ENCODE measurements around the gene BICD1. TPM values are rescaled to one million over a fixed set of nuclear protein-coding genes. Genes with fewer than 3 reads are reported as not detected.

BICD1 gene
- total RNA-seq, 2 experiments from 2014 or later = 17.8 to 18.7 TPM

- POLR2A ChIA-PET = no interaction called here
- Mint-ChIP-seq H3K27me3 (no peaks in the 10 kb centered on the region), H3K27ac (no peak overlapping the region), H3K4me3 (no peak overlapping the region), H3K36me3 (peaks cover 2% of the 10 kb centered on the region), H3K4me1 (peaks cover 23% of the 10 kb centered on the region), H3K9me3 (no peaks in the 10 kb centered on the region)
- ATAC-seq (ENCODE audit: low read depth) (no peak), DNase-seq (no peak)
These were observed 29.3 kb downstream of the BICD1 start for GRCh38 chr12:32135967-32136366.

GRCh38 chr12:32136404-32136803 lies 29.8 kb downstream of the BICD1 start:
- no peak overlapping the region for H3K27ac Mint-ChIP-seq
- no peak for ATAC-seq (ENCODE audit: low read depth)
- no peak for DNase-seq
- no peak overlapping the region for H3K4me3 Mint-ChIP-seq
- H3K36me3 Mint-ChIP-seq = peaks cover 2% of the 10 kb centered on the region
- POLR2A ChIA-PET = no interaction called here
- no peaks in the 10 kb centered on the region for H3K9me3 Mint-ChIP-seq
- H3K27me3 Mint-ChIP-seq = no peaks in the 10 kb centered on the region
- peaks cover 23% of the 10 kb centered on the region for H3K4me1 Mint-ChIP-seq

- POLR2A ChIA-PET = interaction anchor here (0.9 to 1.0 kb wide), 2 partner anchors 32 to 485 kb away, joined by 3 read pairs; no protein-coding TSS in a partner anchor
These were observed 32.4 kb downstream of the BICD1 start for GRCh38 chr12:32139064-32139421.

GRCh38 chr12:32140877-32141276 lies 34.2 kb downstream of the BICD1 start:
- peaks cover 14% of the 10 kb centered on the region for H3K4me1 Mint-ChIP-seq
- no peaks in the 10 kb centered on the region for H3K27me3 Mint-ChIP-seq
- POLR2A ChIA-PET = interaction anchor here (0.6 kb wide), 1 partner anchor 68 kb away, joined by 4 read pairs; no protein-coding TSS in a partner anchor
- H3K9me3 Mint-ChIP-seq = no peaks in the 10 kb centered on the region
- ATAC-seq (ENCODE audit: low read depth) = no peak
- peaks cover 1% of the 10 kb centered on the region for H3K36me3 Mint-ChIP-seq
- DNase-seq = no peak
- H3K4me3 Mint-ChIP-seq = no peak overlapping the region
- H3K27ac Mint-ChIP-seq = no peak overlapping the region

More at GRCh38 chr12:32139064-32139421, 32.4 kb downstream of the BICD1 start:
- Mint-ChIP-seq H3K27ac (peak overlapping the region; percentile 78), H3K27me3 (no peaks in the 10 kb centered on the region), H3K4me1 (peaks cover 25% of the 10 kb centered on the region), H3K36me3 (peaks cover 1% of the 10 kb centered on the region), H3K9me3 (no peaks in the 10 kb centered on the region), H3K4me3 (peak overlapping the region; percentile 78)
- DNase-seq (no peak), ATAC-seq (ENCODE audit: low read depth) (peak; percentile 76)

GRCh38 chr12:32145096-32145495 lies 38.4 kb downstream of the BICD1 start:
- H3K27me3 Mint-ChIP-seq = no peaks in the 10 kb centered on the region
- peaks cover 4% of the 10 kb centered on the region for H3K4me1 Mint-ChIP-seq
- peaks cover 7% of the 10 kb centered on the region for H3K36me3 Mint-ChIP-seq
- POLR2A ChIA-PET = no interaction called here
- no peaks in the 10 kb centered on the region for H3K9me3 Mint-ChIP-seq
- ATAC-seq (ENCODE audit: low read depth) (no peak), DNase-seq (no peak)
- H3K4me3 Mint-ChIP-seq = no peak overlapping the region
- H3K27ac Mint-ChIP-seq = no peak overlapping the region

GRCh38 chr12:32146074-32146873 lies 39.6 kb downstream of the BICD1 start:
- POLR2A ChIA-PET = no interaction called here
- Mint-ChIP-seq H3K4me3 (no peak overlapping the region), H3K27me3 (no peaks in the 10 kb centered on the region)

GRCh38 chr12:32148372-32148771 lies 41.7 kb downstream of the BICD1 start:
- no peaks in the 10 kb centered on the region for H3K27me3 Mint-ChIP-seq
- no peak overlapping the region for H3K27ac Mint-ChIP-seq
- ATAC-seq (ENCODE audit: low read depth) = no peak
- no peak for DNase-seq
- POLR2A ChIA-PET = no interaction called here
- H3K9me3 Mint-ChIP-seq = no peaks in the 10 kb centered on the region
- H3K36me3 Mint-ChIP-seq = peaks cover 9% of the 10 kb centered on the region
- no peak overlapping the region for H3K4me3 Mint-ChIP-seq
- H3K4me1 Mint-ChIP-seq = no peaks in the 10 kb centered on the region

More at GRCh38 chr12:32146074-32146873, 39.6 kb downstream of the BICD1 start:
- Mint-ChIP-seq H3K4me1 (peaks cover 3% of the 10 kb centered on the region), H3K36me3 (peaks cover 11% of the 10 kb centered on the region), H3K27ac (no peak overlapping the region), H3K9me3 (no peaks in the 10 kb centered on the region)
- DNase-seq (no peak), ATAC-seq (ENCODE audit: low read depth) (no peak)

- H3K36me3 Mint-ChIP-seq = peaks cover 9% of the 10 kb centered on the region
- POLR2A ChIA-PET = no interaction called here
- ATAC-seq (ENCODE audit: low read depth) (no peak), DNase-seq (no peak)
- no peak overlapping the region for H3K27ac Mint-ChIP-seq
- no peaks in the 10 kb centered on the region for H3K27me3 Mint-ChIP-seq
- H3K4me3 Mint-ChIP-seq = no peak overlapping the region
- H3K9me3 Mint-ChIP-seq = no peaks in the 10 kb centered on the region
- no peaks in the 10 kb centered on the region for H3K4me1 Mint-ChIP-seq
These were observed 42.8 kb downstream of the BICD1 start for GRCh38 chr12:32149489-32149888.

GRCh38 chr12:32151086-32151485 lies 44.4 kb downstream of the BICD1 start:
- POLR2A ChIA-PET = no interaction called here
- ATAC-seq (ENCODE audit: low read depth) (no peak), DNase-seq (no peak)
- no peak overlapping the region for H3K27ac Mint-ChIP-seq
- no peaks in the 10 kb centered on the region for H3K4me1 Mint-ChIP-seq
- H3K4me3 Mint-ChIP-seq = no peak overlapping the region
- H3K9me3 Mint-ChIP-seq = no peaks in the 10 kb centered on the region
- H3K36me3 Mint-ChIP-seq = peaks cover 9% of the 10 kb centered on the region
- H3K27me3 Mint-ChIP-seq = no peaks in the 10 kb centered on the region

GRCh38 chr12:32151552-32151951 lies 44.9 kb downstream of the BICD1 start:
- no peaks in the 10 kb centered on the region for H3K4me1 Mint-ChIP-seq
- H3K36me3 Mint-ChIP-seq = peaks cover 9% of the 10 kb centered on the region
- POLR2A ChIA-PET = no interaction called here
- H3K27ac Mint-ChIP-seq = no peak overlapping the region
- H3K27me3 Mint-ChIP-seq = no peaks in the 10 kb centered on the region
- H3K4me3 Mint-ChIP-seq = no peak overlapping the region
- no peaks in the 10 kb centered on the region for H3K9me3 Mint-ChIP-seq
- DNase-seq = no peak
- ATAC-seq (ENCODE audit: low read depth) = no peak

- POLR2A ChIA-PET = interaction anchor here (0.6 kb wide), 1 partner anchor 456 kb away, joined by 6 read pairs; no protein-coding TSS in a partner anchor
- H3K36me3 Mint-ChIP-seq = peaks cover 4% of the 10 kb centered on the region
- ATAC-seq (ENCODE audit: low read depth) = no peak
These were observed 48.4 kb downstream of the BICD1 start for GRCh38 chr12:32155041-32155440.

GRCh38 chr12:32155961-32156529 lies 49.4 kb downstream of the BICD1 start:
- POLR2A ChIA-PET = interaction anchor here (0.6 kb wide), 1 partner anchor 178 kb away, joined by 3 read pairs; no protein-coding TSS in a partner anchor
- Mint-ChIP-seq H3K27me3 (no peaks in the 10 kb centered on the region), H3K4me3 (no peak overlapping the region), H3K36me3 (no peaks in the 10 kb centered on the region), H3K27ac (no peak overlapping the region), H3K9me3 (no peaks in the 10 kb centered on the region), H3K4me1 (peaks cover 6% of the 10 kb centered on the region)
- ATAC-seq (ENCODE audit: low read depth) = no peak
- no peak for DNase-seq

More at GRCh38 chr12:32155041-32155440, 48.4 kb downstream of the BICD1 start:
- Mint-ChIP-seq H3K27ac (no peak overlapping the region), H3K27me3 (no peaks in the 10 kb centered on the region), H3K9me3 (no peaks in the 10 kb centered on the region), H3K4me1 (peaks cover 6% of the 10 kb centered on the region), H3K4me3 (no peak overlapping the region)
- no peak for DNase-seq

- Mint-ChIP-seq H3K4me3 (no peak overlapping the region), H3K4me1 (peaks cover 6% of the 10 kb centered on the region), H3K36me3 (peaks cover 2% of the 10 kb centered on the region), H3K9me3 (no peaks in the 10 kb centered on the region), H3K27me3 (no peaks in the 10 kb centered on the region), H3K27ac (no peak overlapping the region)
- DNase-seq (no peak), ATAC-seq (ENCODE audit: low read depth) (no peak)
- POLR2A ChIA-PET = no interaction called here
These were observed 51.9 kb downstream of the BICD1 start for GRCh38 chr12:32158525-32158924.

- Mint-ChIP-seq H3K9me3 (peaks cover 3% of the 10 kb centered on the region), H3K4me1 (peaks cover 6% of the 10 kb centered on the region), H3K36me3 (peaks cover 2% of the 10 kb centered on the region), H3K27me3 (no peaks in the 10 kb centered on the region), H3K27ac (no peak overlapping the region), H3K4me3 (no peak overlapping the region)
- DNase-seq = no peak
- no peak for ATAC-seq (ENCODE audit: low read depth)
- POLR2A ChIA-PET = no interaction called here
These were observed 52.7 kb downstream of the BICD1 start for GRCh38 chr12:32159381-32159780.

All from activated naive CD8-positive, alpha-beta T cell treated with anti-CD3 and anti-CD28 coated beads, Interleukin-2, amount 10 ng/mL, durations not matched to agents 7 days and 5 days (primary cell).